ENCODE measurements around the gene RBM14.
A peak's percentile ranks its signal among the peaks of the same experiment; 100 is the strongest.
"Not testable (repeated sequence)": the region's sequence is repeated elsewhere in the genome, so short reads cannot be mapped to it uniquely, and the experiment has no call there.

The RBM14 gene

DNA sequence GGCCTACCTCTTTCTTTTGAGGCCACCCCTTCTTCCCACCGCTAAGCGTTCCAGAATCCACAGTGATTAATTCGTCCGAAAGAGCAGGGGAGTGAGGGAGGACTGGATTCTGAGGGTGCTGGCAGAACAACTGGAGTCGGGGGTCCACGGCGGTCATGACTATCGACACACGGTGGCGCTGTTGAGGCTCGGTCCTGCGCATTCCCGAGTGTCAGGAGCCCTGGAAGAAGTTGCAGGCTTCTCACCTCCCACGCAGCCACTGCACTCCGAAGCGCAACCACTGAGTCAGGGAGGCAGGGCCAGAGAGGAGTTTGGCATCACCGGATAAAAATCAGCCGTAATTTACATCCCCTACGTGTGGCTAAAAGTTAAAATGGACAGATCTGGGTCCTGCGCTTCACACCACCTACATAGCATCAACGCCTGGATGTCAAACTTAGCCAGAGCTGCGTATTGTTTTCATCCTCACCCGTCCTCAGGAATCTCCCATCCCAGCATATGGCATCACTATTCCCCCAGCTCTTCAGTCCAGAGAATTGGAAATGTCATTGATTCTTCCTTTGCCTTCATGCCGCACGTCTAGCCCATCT is 37.3 kb upstream of the RBM14 start:
- no peaks in the 10 kb centered on the region for H3K79me2 ChIP-seq (ENCODE audit: insufficient read depth, low read length)
- H3K4me1 ChIP-seq (ENCODE audit: insufficient read depth, low read length), result peaks cover 4% of the 10 kb centered on the region
- no peak overlapping the region for H3K4me3 ChIP-seq (ENCODE audit: low read depth in 1 of 2, low read length in 2 of 2)
- no peak overlapping the region for H3K27ac ChIP-seq (ENCODE audit: low read length)
- H3K4me2 ChIP-seq (ENCODE audit: insufficient read depth, low read length), result peak overlapping the region; percentile 46
- DNase-seq (peak; percentile 72), ATAC-seq (ENCODE audit: insufficient read depth, low read depth) (peak; percentile 93)
- H3K36me3 ChIP-seq (ENCODE audit: insufficient read depth, low read length), result no peaks in the 10 kb centered on the region
- no peaks in the 10 kb centered on the region for H4K20me1 ChIP-seq (ENCODE audit: insufficient read depth, low read length)
- peaks cover 5% of the 10 kb centered on the region for H3K9me3 ChIP-seq (ENCODE audit: insufficient read depth, low read length, severe bottlenecking)
- peak overlapping the region; percentile 56 for H2AFZ ChIP-seq (ENCODE audit: low read depth, low read length)
- no peaks in the 10 kb centered on the region for H3K27me3 ChIP-seq (ENCODE audit: insufficient read depth, low read length, poor library complexity)
- TF ChIP-seq, protein P1, sequence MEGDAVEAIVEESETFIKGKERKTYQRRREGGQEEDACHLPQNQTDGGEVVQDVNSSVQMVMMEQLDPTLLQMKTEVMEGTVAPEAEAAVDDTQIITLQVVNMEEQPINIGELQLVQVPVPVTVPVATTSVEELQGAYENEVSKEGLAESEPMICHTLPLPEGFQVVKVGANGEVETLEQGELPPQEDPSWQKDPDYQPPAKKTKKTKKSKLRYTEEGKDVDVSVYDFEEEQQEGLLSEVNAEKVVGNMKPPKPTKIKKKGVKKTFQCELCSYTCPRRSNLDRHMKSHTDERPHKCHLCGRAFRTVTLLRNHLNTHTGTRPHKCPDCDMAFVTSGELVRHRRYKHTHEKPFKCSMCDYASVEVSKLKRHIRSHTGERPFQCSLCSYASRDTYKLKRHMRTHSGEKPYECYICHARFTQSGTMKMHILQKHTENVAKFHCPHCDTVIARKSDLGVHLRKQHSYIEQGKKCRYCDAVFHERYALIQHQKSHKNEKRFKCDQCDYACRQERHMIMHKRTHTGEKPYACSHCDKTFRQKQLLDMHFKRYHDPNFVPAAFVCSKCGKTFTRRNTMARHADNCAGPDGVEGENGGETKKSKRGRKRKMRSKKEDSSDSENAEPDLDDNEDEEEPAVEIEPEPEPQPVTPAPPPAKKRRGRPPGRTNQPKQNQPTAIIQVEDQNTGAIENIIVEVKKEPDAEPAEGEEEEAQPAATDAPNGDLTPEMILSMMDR (IDR thresholded peaks at IDR 0.05; ENCODE audit: borderline replicate concordance, extremely low read depth, low read length, poor library complexity, severe bottlenecking), result peak; percentile 90
- no peak for TF ChIP-seq EZH2 (IDR thresholded peaks at IDR 0.05; ENCODE audit: borderline replicate concordance, low read depth, low read length, severe bottlenecking)
- no peak overlapping the region for H3K9ac ChIP-seq (ENCODE audit: low read depth, low read length)

DNA sequence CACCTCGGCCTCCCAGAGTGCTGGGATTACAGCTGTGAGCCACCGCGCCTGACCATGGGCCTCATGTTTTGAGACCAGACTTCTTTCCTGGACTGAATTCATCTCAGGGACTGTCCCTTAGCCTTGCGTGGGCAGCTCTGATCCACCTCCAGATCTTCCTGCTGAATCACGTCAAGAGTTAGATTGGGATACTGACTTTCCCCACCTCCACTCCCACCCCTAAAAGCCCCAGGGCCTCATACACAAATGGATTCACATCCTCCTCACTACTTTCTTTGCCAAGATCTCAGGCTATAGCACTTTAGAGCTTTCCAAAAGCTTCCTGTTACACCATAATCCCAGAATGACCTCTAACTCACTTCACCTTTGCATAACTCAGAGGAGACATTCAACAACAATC is 35.6 kb upstream of the RBM14 start:
- H3K27me3 ChIP-seq (ENCODE audit: insufficient read depth, low read length, poor library complexity), result no peaks in the 10 kb centered on the region
- TF ChIP-seq, protein P1 (IDR thresholded peaks at IDR 0.05; ENCODE audit: borderline replicate concordance, extremely low read depth, low read length, poor library complexity, severe bottlenecking), result no peak
- no peak for TF ChIP-seq EZH2 (IDR thresholded peaks at IDR 0.05; ENCODE audit: borderline replicate concordance, low read depth, low read length, severe bottlenecking)
- ATAC-seq (ENCODE audit: insufficient read depth, low read depth) (no peak), DNase-seq (no peak)
- no peak overlapping the region for H2AFZ ChIP-seq (ENCODE audit: low read depth, low read length)
- H3K4me2 ChIP-seq (ENCODE audit: insufficient read depth, low read length), result no peak overlapping the region
- H3K36me3 ChIP-seq (ENCODE audit: insufficient read depth, low read length), result no peaks in the 10 kb centered on the region
- no peak overlapping the region for H3K27ac ChIP-seq (ENCODE audit: low read length)
- H3K79me2 ChIP-seq (ENCODE audit: insufficient read depth, low read length), result no peaks in the 10 kb centered on the region
- H3K9me3 ChIP-seq (ENCODE audit: insufficient read depth, low read length, severe bottlenecking), result peaks cover 5% of the 10 kb centered on the region
- H4K20me1 ChIP-seq (ENCODE audit: insufficient read depth, low read length), result no peaks in the 10 kb centered on the region
- no peak overlapping the region for H3K9ac ChIP-seq (ENCODE audit: low read depth, low read length)
- H3K4me1 ChIP-seq (ENCODE audit: insufficient read depth, low read length), result peaks cover 4% of the 10 kb centered on the region
- no peak overlapping the region for H3K4me3 ChIP-seq (ENCODE audit: low read depth in 1 of 2, low read length in 2 of 2)

DNA sequence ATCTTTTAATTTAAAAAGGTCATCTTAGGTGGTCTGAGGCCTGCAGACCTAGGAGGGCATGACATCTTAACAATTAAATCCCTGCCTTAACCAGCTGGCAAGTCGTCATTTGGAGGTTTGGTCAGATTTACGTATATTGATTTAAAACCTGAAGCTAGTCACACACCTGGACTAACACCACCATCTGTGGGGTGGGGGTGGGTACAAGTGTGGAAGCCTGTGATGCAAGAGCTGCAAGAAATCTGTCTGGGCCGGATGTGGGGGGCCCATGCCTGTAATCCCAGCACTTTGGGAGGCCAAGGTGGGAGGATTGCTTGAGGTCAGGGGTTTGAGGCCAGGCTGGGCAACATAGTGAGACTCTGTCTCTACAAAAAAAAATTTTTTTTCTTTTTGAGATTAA is 35.2 kb upstream of the RBM14 start:
- Histone ChIP-seq H2AFZ (ENCODE audit: low read depth, low read length) (no peak overlapping the region), H3K4me3 (ENCODE audit: low read depth in 1 of 2, low read length in 2 of 2) (no peak overlapping the region), H3K27me3 (ENCODE audit: insufficient read depth, low read length, poor library complexity) (no peaks in the 10 kb centered on the region), H3K79me2 (ENCODE audit: insufficient read depth, low read length) (no peaks in the 10 kb centered on the region), H3K4me1 (ENCODE audit: insufficient read depth, low read length) (peaks cover 4% of the 10 kb centered on the region), H3K36me3 (ENCODE audit: insufficient read depth, low read length) (no peaks in the 10 kb centered on the region), H3K9ac (ENCODE audit: low read depth, low read length) (no peak overlapping the region), H3K4me2 (ENCODE audit: insufficient read depth, low read length) (no peak overlapping the region), H3K9me3 (ENCODE audit: insufficient read depth, low read length, severe bottlenecking) (peaks cover 5% of the 10 kb centered on the region), H4K20me1 (ENCODE audit: insufficient read depth, low read length) (no peaks in the 10 kb centered on the region), H3K27ac (ENCODE audit: low read length) (no peak overlapping the region)
- DNase-seq, result no peak
- ATAC-seq (ENCODE audit: insufficient read depth, low read depth), result no peak
- TF ChIP-seq, protein P1 (IDR thresholded peaks at IDR 0.05; ENCODE audit: borderline replicate concordance, extremely low read depth, low read length, poor library complexity, severe bottlenecking), result no peak
- TF ChIP-seq EZH2 (IDR thresholded peaks at IDR 0.05; ENCODE audit: borderline replicate concordance, low read depth, low read length, severe bottlenecking), result no peak

DNA sequence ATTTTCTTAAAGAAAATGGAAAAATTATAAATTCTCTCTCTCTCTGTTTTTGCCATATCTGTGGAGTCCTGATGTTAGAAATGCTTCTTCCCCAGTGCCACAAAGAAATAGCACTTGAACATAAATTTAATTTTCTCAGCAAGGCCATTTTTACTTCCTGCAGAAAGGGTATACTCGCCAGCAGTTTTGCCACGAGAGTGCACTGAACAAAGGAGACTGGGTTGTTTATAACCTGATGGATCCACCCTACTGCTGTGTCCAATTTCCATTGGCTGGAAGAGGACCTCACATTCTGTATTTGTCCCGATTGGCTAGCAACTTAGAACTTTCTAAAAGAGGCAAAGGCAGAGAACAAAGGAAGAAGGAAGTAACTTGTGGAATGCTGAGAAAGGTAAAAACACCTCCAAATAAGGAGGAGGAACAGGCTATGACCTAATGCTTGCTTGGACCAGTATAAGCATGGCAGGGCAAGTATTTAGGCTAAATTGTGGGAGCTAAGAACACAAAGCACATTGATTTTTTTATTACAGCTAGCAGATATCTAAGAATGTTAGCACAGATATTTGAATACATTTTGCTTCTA is 33.8 kb upstream of the RBM14 start:
- H3K9ac ChIP-seq (ENCODE audit: low read depth, low read length), result not testable (repeated sequence)

DNA sequence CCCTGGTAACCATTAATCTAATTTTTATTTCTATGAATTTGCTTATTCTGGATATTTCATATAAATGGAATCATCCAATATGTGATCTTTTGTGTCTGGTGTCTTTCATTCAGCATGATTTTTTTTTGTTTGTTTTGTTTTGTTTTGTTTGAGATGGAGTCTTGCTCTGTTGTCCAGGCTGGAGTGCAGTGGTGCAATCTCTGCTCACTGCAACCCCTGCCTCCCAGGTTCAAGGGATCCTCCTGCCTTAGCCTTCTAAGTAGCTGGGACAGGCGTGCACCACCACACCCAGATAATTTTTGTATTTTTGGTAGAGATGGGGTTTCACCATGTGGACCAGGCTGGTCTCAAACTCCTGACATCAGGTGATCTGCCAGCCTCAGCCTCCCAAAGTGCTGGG is 31.0 kb upstream of the RBM14 start:
- ATAC-seq (ENCODE audit: insufficient read depth, low read depth); H3K4me2 ChIP-seq (ENCODE audit: insufficient read depth, low read length); H3K79me2 ChIP-seq (ENCODE audit: insufficient read depth, low read length); H3K27me3 ChIP-seq (ENCODE audit: insufficient read depth, low read length, poor library complexity); H3K4me3 ChIP-seq (ENCODE audit: low read depth in 1 of 2, low read length in 2 of 2); H3K27ac ChIP-seq (ENCODE audit: low read length); H3K9ac ChIP-seq (ENCODE audit: low read depth, low read length); DNase-seq; H4K20me1 ChIP-seq (ENCODE audit: insufficient read depth, low read length); H2AFZ ChIP-seq (ENCODE audit: low read depth, low read length); H3K9me3 ChIP-seq (ENCODE audit: insufficient read depth, low read length, severe bottlenecking); H3K4me1 ChIP-seq (ENCODE audit: insufficient read depth, low read length); H3K36me3 ChIP-seq (ENCODE audit: insufficient read depth, low read length): not testable (repeated sequence)

More for the DNA sequence above, 33.8 kb upstream of the RBM14 start:
- ATAC-seq (ENCODE audit: insufficient read depth, low read depth); H3K36me3 ChIP-seq (ENCODE audit: insufficient read depth, low read length); H2AFZ ChIP-seq (ENCODE audit: low read depth, low read length); H3K27me3 ChIP-seq (ENCODE audit: insufficient read depth, low read length, poor library complexity); H4K20me1 ChIP-seq (ENCODE audit: insufficient read depth, low read length); H3K9me3 ChIP-seq (ENCODE audit: insufficient read depth, low read length, severe bottlenecking); H3K4me1 ChIP-seq (ENCODE audit: insufficient read depth, low read length); H3K4me3 ChIP-seq (ENCODE audit: low read depth in 1 of 2, low read length in 2 of 2); H3K79me2 ChIP-seq (ENCODE audit: insufficient read depth, low read length); H3K27ac ChIP-seq (ENCODE audit: low read length); DNase-seq; H3K4me2 ChIP-seq (ENCODE audit: insufficient read depth, low read length): not testable (repeated sequence)

Measured in DND-41 (cell line).